Liver (tissue), 9 donors: ENCODE results near the gene POFUT1. TPM values are rescaled to one million over a fixed set of nuclear protein-coding genes. Genes with fewer than 3 reads are reported as not detected.

ENCODE experiments used
- DNase-seq: peaks from one replicate; pipeline ENCODE4 v3.0.0-alpha.2; 2017; ENCODE audit warnings: low spot score
- H3K27ac ChIP-seq, 2 donors: one replicate each; pipeline ENCODE4 v1.7.0; 2013; ENCODE audit warnings: inconsistent platforms in 2 of 2, low read length in 2 of 2, control low read depth in 1 of 2, low read depth in 1 of 2, mild to moderate bottlenecking in 1 of 2
- H3K27me3 ChIP-seq, 4 donors: one replicate each; pipeline versions ENCODE4 v1.6.1 to v1.7.0; 2013; ENCODE audit warnings: low read length in 3 of 4, inconsistent platforms in 1 of 4, mild to moderate bottlenecking in 1 of 4, moderate library complexity in 1 of 4; ENCODE audit not compliant: control insufficient read depth in 4 of 4, insufficient read depth in 4 of 4
- H3K36me3 ChIP-seq, 4 donors: one replicate each; pipeline versions ENCODE4 v1.6.1 to v1.7.0; 2013; ENCODE audit warnings: low read length in 3 of 4, mild to moderate bottlenecking in 3 of 4, low read depth in 1 of 4, moderate library complexity in 1 of 4; ENCODE audit not compliant: control insufficient read depth in 4 of 4, insufficient read depth in 3 of 4
- H3K4me1 ChIP-seq, 4 donors: one replicate each; pipeline versions ENCODE4 v1.6.1 to v1.7.0; 2013; ENCODE audit warnings: low read length in 3 of 4, mild to moderate bottlenecking in 3 of 4, moderate library complexity in 1 of 4; ENCODE audit not compliant: control insufficient read depth in 4 of 4, insufficient read depth in 4 of 4
- H3K4me3 ChIP-seq, 3 donors: one replicate each; pipeline versions ENCODE4 v1.6.1 to v1.7.0; 2013; ENCODE audit warnings: low read length in 3 of 3, control low read depth in 1 of 3, low read depth in 1 of 3, mild to moderate bottlenecking in 1 of 3
- H3K9ac ChIP-seq, 2 donors: one replicate each; pipeline ENCODE4 v1.7.0; 2013; ENCODE audit warnings: low read length in 2 of 2, mild to moderate bottlenecking in 2 of 2, moderate library complexity in 2 of 2, control low read depth in 1 of 2, low read depth in 1 of 2
- H3K9me3 ChIP-seq, 4 donors: one replicate each; pipeline versions ENCODE4 v1.6.1 to v1.7.0; 2013; ENCODE audit warnings: low read length in 3 of 4; ENCODE audit not compliant: control insufficient read depth in 4 of 4
- EGR1 ChIP-seq, 2 donors: IDR thresholded peaks; 2 replicates each; pipeline ENCODE4 v1.6.1; 2016 to 2018; ENCODE audit warnings: antibody characterized with exemption in 2 of 2, low read depth in 2 of 2
- FOXA1 ChIP-seq: IDR thresholded peaks from 2 replicates; pipeline ENCODE4 v1.6.1; 2016; ENCODE audit warnings: antibody characterized with exemption
- FOXA2 ChIP-seq: IDR thresholded peaks from 2 replicates; pipeline ENCODE4 v1.6.1; 2016; ENCODE audit warnings: antibody characterized with exemption
- GABPA ChIP-seq, 2 donors: IDR thresholded peaks in 1 of 2; conservative IDR thresholded peaks in 1 of 2; 2 replicates each; pipeline ENCODE4 v1.6.1; 2016; ENCODE audit warnings: antibody characterized with exemption in 2 of 2, mild to moderate bottlenecking in 1 of 2, moderate library complexity in 1 of 2
- HNF4A ChIP-seq, 2 donors: conservative IDR thresholded peaks; 2 replicates each; pipeline ENCODE4 v1.6.1; 2016; ENCODE audit warnings: antibody characterized with exemption in 2 of 2, mild to moderate bottlenecking in 2 of 2
- HNF4G ChIP-seq: IDR thresholded peaks from 2 replicates; pipeline ENCODE4 v1.6.1; 2016; ENCODE audit warnings: antibody characterized with exemption
- JUND ChIP-seq, 2 donors: IDR thresholded peaks; 2 replicates each; pipeline ENCODE4 v1.6.1; 2016; ENCODE audit warnings: antibody characterized with exemption in 2 of 2
- NR2F2 ChIP-seq: IDR thresholded peaks from 2 replicates; pipeline ENCODE4 v1.6.1; 2016; ENCODE audit warnings: antibody characterized with exemption
- RAD21 ChIP-seq, 2 donors: IDR thresholded peaks; 2 replicates each; pipeline ENCODE4 v1.6.1; 2016; ENCODE audit warnings: antibody characterized with exemption in 2 of 2, mild to moderate bottlenecking in 2 of 2
- RXRA ChIP-seq, 2 donors: IDR thresholded peaks; 2 replicates each; pipeline ENCODE4 v1.6.1; 2017 to 2018; ENCODE audit warnings: antibody characterized with exemption in 2 of 2, mild to moderate bottlenecking in 1 of 2
- SP1 ChIP-seq: IDR thresholded peaks from 2 replicates; pipeline ENCODE4 v1.6.1; 2018; ENCODE audit warnings: antibody characterized with exemption, mild to moderate bottlenecking
- TAF1 ChIP-seq: conservative IDR thresholded peaks from 2 replicates; pipeline ENCODE4 v1.6.1; 2016; ENCODE audit warnings: antibody characterized with exemption, mild to moderate bottlenecking
- WGBS: extraction: QIAGEN DNeasy Blood & Tissue Kit; methylation state at CpG from one replicate; pipeline ENCODE4 v1.1.7; 2013; 5-methylcytosine and 5-hydroxymethylcytosine counted together
- polyA plus RNA-seq, 2 donors: library from polyadenylated mRNA; stranded (reverse) in 1 of 2; unstranded in 1 of 2; fragments of 200-250 nt in 1 of 2; fragments of >200 nt in 1 of 2; fragmentation: Nextera tagmentation in 1 of 2; extraction: Ambion mirVana in 1 of 2; gene quantifications; one replicate each; pipeline versions ENCODE4 v1.2.1 to v1.2.3, GENCODE V29; 2013 to 2015
- total RNA-seq, 2 donors: library from RNA; depleted of rRNA; stranded (reverse); fragments of >200 nt; gene quantifications; one replicate each; pipeline ENCODE4 v1.2.3, GENCODE V29; 2014
- TF ChIP-seq, protein P1 (sequence below): IDR thresholded peaks from 2 replicates; pipeline ENCODE4 v1.6.1; 2016; ENCODE audit warnings: antibody characterized with exemption
- TF ChIP-seq, protein P2 (sequence below): fragments of 150-350 bp; IDR thresholded peaks from 2 replicates; pipeline ENCODE4 v1.5.1; 2017; ENCODE audit warnings: improper control_type of control experiment, low read depth, low read length; ENCODE audit not compliant: missing input control
- TF ChIP-seq, protein P3 (sequence below): IDR thresholded peaks from 2 replicates; pipeline ENCODE4 v1.6.1; 2016; ENCODE audit warnings: antibody characterized with exemption, mild to moderate bottlenecking
- TF ChIP-seq, protein P4 (sequence below): IDR thresholded peaks from 2 replicates; pipeline ENCODE4 v1.6.1; 2016; ENCODE audit warnings: antibody characterized with exemption
- donor health status: healthy.
- donor health status: healthy.
- donor health status: healthy.
- donor health status: healthy.
- donor health status: healthy.

POFUT1 gene
- total and polyA plus RNA-seq, 4 donors: 14.6 to 43.3 (median 24.8) TPM

GRCh38 chr20:32233286-32233685, 25.6 kb downstream of the POFUT1 start:
- H3K27me3 ChIP-seq: no peaks in the 10 kb centered on the region
- H3K27ac ChIP-seq: no peak overlapping the region
- 92% methylated on average over 9 of the region's 9 CpGs for WGBS
- H3K9ac ChIP-seq: no peak overlapping the region
- H3K9me3 ChIP-seq: no peaks in the 10 kb centered on the region
- H3K36me3 ChIP-seq: peaks cover 4 to 41% (median 38%) of the 10 kb centered on the region in 4 donors
- no peak overlapping the region for H3K4me3 ChIP-seq
- peaks cover 9 to 42% (median 33%) of the 10 kb centered on the region in 4 donors for H3K4me1 ChIP-seq
- TF ChIP-seq FOXA1 (no peak), GABPA (IDR thresholded peaks at IDR 0.05 in 1 of 2, conservative IDR thresholded peaks at IDR 0.05 in 1 of 2) (no peak), NR2F2 (no peak), RXRA (IDR thresholded peaks at IDR 0.05) (no peak), FOXA2 (no peak), HNF4A (conservative IDR thresholded peaks at IDR 0.05) (no peak), HNF4G (no peak), RAD21 (IDR thresholded peaks at IDR 0.05) (no peak), SP1 (no peak), TAF1 (no peak), EGR1 (IDR thresholded peaks at IDR 0.05; ENCODE audit: low read depth in 2 of 2) (no peak)
- TF ChIP-seq, protein P1, sequence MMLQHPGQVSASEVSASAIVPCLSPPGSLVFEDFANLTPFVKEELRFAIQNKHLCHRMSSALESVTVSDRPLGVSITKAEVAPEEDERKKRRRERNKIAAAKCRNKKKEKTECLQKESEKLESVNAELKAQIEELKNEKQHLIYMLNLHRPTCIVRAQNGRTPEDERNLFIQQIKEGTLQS: no peak
- TF ChIP-seq, protein P2, sequence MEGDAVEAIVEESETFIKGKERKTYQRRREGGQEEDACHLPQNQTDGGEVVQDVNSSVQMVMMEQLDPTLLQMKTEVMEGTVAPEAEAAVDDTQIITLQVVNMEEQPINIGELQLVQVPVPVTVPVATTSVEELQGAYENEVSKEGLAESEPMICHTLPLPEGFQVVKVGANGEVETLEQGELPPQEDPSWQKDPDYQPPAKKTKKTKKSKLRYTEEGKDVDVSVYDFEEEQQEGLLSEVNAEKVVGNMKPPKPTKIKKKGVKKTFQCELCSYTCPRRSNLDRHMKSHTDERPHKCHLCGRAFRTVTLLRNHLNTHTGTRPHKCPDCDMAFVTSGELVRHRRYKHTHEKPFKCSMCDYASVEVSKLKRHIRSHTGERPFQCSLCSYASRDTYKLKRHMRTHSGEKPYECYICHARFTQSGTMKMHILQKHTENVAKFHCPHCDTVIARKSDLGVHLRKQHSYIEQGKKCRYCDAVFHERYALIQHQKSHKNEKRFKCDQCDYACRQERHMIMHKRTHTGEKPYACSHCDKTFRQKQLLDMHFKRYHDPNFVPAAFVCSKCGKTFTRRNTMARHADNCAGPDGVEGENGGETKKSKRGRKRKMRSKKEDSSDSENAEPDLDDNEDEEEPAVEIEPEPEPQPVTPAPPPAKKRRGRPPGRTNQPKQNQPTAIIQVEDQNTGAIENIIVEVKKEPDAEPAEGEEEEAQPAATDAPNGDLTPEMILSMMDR: no peak
- TF ChIP-seq, protein P3, sequence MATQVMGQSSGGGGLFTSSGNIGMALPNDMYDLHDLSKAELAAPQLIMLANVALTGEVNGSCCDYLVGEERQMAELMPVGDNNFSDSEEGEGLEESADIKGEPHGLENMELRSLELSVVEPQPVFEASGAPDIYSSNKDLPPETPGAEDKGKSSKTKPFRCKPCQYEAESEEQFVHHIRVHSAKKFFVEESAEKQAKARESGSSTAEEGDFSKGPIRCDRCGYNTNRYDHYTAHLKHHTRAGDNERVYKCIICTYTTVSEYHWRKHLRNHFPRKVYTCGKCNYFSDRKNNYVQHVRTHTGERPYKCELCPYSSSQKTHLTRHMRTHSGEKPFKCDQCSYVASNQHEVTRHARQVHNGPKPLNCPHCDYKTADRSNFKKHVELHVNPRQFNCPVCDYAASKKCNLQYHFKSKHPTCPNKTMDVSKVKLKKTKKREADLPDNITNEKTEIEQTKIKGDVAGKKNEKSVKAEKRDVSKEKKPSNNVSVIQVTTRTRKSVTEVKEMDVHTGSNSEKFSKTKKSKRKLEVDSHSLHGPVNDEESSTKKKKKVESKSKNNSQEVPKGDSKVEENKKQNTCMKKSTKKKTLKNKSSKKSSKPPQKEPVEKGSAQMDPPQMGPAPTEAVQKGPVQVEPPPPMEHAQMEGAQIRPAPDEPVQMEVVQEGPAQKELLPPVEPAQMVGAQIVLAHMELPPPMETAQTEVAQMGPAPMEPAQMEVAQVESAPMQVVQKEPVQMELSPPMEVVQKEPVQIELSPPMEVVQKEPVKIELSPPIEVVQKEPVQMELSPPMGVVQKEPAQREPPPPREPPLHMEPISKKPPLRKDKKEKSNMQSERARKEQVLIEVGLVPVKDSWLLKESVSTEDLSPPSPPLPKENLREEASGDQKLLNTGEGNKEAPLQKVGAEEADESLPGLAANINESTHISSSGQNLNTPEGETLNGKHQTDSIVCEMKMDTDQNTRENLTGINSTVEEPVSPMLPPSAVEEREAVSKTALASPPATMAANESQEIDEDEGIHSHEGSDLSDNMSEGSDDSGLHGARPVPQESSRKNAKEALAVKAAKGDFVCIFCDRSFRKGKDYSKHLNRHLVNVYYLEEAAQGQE: no peak
- DNase-seq: no peak

- 97% methylated on average over 13 of the region's 13 CpGs for WGBS
- Histone ChIP-seq H3K4me1 (peaks cover 9 to 40% (median 32%) of the 10 kb centered on the region in 4 donors), H3K9ac (no peak overlapping the region), H3K4me3 (no peak overlapping the region), H3K27me3 (no peaks in the 10 kb centered on the region), H3K36me3 (peaks cover 4 to 41% (median 34%) of the 10 kb centered on the region in 4 donors), H3K27ac (no peak overlapping the region), H3K9me3 (no peaks in the 10 kb centered on the region)
- no peak for DNase-seq
- TF ChIP-seq RAD21 (IDR thresholded peaks at IDR 0.05) (no peak), RXRA (IDR thresholded peaks at IDR 0.05) (no peak), SP1 (no peak), TAF1 (no peak), HNF4G (no peak), JUND (IDR thresholded peaks at IDR 0.05) (no peak), FOXA1 (no peak), EGR1 (IDR thresholded peaks at IDR 0.05; ENCODE audit: low read depth in 2 of 2) (no peak), HNF4A (conservative IDR thresholded peaks at IDR 0.05) (no peak)
- TF ChIP-seq, protein P2: no peak
- TF ChIP-seq, protein P1: no peak
- TF ChIP-seq, protein P4, sequence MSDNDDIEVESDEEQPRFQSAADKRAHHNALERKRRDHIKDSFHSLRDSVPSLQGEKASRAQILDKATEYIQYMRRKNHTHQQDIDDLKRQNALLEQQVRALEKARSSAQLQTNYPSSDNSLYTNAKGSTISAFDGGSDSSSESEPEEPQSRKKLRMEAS: no peak
These were observed 26.6 kb downstream of the POFUT1 start for GRCh38 chr20:32234135-32234808.
